Choroid plexus epithelial cell (primary cell): Measurements from ENCODE around the gene TFRC.
"Not testable (repeated sequence)": the region's sequence is repeated elsewhere in the genome, so short reads cannot be mapped to it uniquely, and the experiment has no call there.

ENCODE experiments used
- DNase-seq: peaks from one replicate; pipeline ENCODE4 v3.0.0-alpha.2; 2010; ENCODE audit warnings: low read depth
- H3K4me3 ChIP-seq: 2 replicates; pipeline ENCODE4 v1.5.1; 2011; ENCODE audit warnings: low read depth, mild to moderate bottlenecking, control low read depth, low read length, moderate library complexity
- CTCF ChIP-seq: conservative IDR thresholded peaks from 2 replicates; pipeline ENCODE4 v1.5.1; 2011; ENCODE audit warnings: low read depth, mild to moderate bottlenecking, control low read depth, inconsistent platforms, low read length, moderate library complexity

Gene TFRC

GRCh38 chr3:196097373-196098154, 15.7 kb upstream of the TFRC start:
- TF ChIP-seq CTCF, result no peak
- no peak for DNase-seq
- no peak overlapping the region for H3K4me3 ChIP-seq

- no peak overlapping the region for H3K4me3 ChIP-seq
- no peak for TF ChIP-seq CTCF
- DNase-seq, result no peak
Observed at GRCh38 chr3:196096382-196096953, 14.6 kb upstream of the TFRC start.

- TF ChIP-seq CTCF, result no peak
- H3K4me3 ChIP-seq, result no peak overlapping the region
- peak; percentile 10 for DNase-seq
Observed at GRCh38 chr3:196093317-196094111, 11.6 kb upstream of the TFRC start.

GRCh38 chr3:196087906-196088305, 6.0 kb upstream of the TFRC start:
- H3K4me3 ChIP-seq, result no peak overlapping the region
- no peak for DNase-seq
- TF ChIP-seq CTCF, result no peak

- TF ChIP-seq CTCF, result no peak
- DNase-seq, result no peak
- no peak overlapping the region for H3K4me3 ChIP-seq
Observed at GRCh38 chr3:196082619-196082971, 705 bp upstream of the TFRC start.

- H3K4me3 ChIP-seq, result peak overlapping the region; percentile 94
- TF ChIP-seq CTCF, result no peak
- DNase-seq, result peak; percentile 41
Observed at GRCh38 chr3:196081002-196081833, 672 bp downstream of the TFRC start.

GRCh38 chr3:196080101-196080846, 1.6 kb downstream of the TFRC start:
- not testable (repeated sequence) for DNase-seq
- H3K4me3 ChIP-seq, result peak overlapping the region; percentile 94
